Coronary artery (tissue), 2 donors: ENCODE results near the gene ASAP3.

Experiments
- DNase-seq: peaks from one replicate; pipeline ENCODE4 v3.0.0-alpha.2; 2017; ENCODE audit warnings: low spot score
- H3K27ac ChIP-seq, 2 donors: fragments of 200-600 bp; sonication (generic); one replicate each; pipeline ENCODE4 v1.5.1; 2016 to 2019
- H3K4me3 ChIP-seq: fragments of 200-600 bp; sonication (generic); 2 replicates; pipeline ENCODE4 v1.5.1; 2016; ENCODE audit warnings: mild to moderate bottlenecking, moderate library complexity
- TF ChIP-seq, protein P1 (sequence below): fragments of 200-600 bp; sonication (generic); IDR thresholded peaks from one replicate; pipeline ENCODE4 v1.5.1; 2019; ENCODE audit warnings: antibody characterized with exemption

The ASAP3 gene

DNA sequence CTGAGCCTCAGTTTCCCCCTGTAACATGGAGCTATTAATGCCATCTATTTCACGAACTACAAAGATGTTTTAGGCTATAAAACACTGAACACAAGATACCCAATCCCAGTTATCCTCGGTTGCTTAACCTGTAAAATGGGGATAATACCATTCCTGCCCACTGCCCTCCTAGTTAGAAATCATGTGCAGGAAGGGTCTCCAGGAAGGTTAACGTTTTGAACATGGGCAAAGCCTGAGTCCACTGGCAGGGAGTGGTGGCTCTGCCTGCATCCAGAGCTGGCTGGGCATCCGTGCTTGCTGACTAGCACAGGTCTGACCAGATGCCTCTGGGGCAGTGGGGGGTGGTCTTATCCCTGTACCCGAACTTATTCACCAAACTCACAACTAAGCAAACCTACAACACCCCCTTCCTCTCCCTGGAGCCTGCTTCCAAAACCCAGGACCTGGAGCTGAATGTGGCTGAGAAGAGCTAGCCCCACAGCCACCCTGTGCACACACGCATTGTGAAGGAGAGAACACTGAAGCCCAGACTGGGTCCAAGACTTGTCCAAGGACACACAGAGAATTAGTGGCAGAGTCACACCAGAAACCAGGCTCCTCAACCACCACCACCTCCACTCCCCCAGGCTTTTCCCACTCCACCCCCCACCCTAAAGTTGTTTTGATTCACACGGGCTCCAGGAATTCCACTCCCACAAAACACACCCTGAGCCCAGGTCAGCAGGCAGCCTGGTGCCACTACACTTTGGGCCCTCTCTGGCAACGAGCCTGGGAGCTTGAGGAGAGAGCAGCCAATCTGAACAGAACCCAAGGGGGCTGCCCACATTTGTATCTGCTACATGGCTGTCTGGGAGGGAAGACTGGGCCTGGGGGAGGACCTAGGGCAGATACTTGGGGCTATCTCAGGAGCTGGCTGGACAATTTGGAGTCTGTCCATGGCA is 45.4 kb upstream of the ASAP3 start:
- TF ChIP-seq, protein P1, sequence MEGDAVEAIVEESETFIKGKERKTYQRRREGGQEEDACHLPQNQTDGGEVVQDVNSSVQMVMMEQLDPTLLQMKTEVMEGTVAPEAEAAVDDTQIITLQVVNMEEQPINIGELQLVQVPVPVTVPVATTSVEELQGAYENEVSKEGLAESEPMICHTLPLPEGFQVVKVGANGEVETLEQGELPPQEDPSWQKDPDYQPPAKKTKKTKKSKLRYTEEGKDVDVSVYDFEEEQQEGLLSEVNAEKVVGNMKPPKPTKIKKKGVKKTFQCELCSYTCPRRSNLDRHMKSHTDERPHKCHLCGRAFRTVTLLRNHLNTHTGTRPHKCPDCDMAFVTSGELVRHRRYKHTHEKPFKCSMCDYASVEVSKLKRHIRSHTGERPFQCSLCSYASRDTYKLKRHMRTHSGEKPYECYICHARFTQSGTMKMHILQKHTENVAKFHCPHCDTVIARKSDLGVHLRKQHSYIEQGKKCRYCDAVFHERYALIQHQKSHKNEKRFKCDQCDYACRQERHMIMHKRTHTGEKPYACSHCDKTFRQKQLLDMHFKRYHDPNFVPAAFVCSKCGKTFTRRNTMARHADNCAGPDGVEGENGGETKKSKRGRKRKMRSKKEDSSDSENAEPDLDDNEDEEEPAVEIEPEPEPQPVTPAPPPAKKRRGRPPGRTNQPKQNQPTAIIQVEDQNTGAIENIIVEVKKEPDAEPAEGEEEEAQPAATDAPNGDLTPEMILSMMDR: no peak
- no peak overlapping the region for H3K4me3 ChIP-seq
- no peak for DNase-seq
- H3K27ac ChIP-seq: no peak overlapping the region

DNA sequence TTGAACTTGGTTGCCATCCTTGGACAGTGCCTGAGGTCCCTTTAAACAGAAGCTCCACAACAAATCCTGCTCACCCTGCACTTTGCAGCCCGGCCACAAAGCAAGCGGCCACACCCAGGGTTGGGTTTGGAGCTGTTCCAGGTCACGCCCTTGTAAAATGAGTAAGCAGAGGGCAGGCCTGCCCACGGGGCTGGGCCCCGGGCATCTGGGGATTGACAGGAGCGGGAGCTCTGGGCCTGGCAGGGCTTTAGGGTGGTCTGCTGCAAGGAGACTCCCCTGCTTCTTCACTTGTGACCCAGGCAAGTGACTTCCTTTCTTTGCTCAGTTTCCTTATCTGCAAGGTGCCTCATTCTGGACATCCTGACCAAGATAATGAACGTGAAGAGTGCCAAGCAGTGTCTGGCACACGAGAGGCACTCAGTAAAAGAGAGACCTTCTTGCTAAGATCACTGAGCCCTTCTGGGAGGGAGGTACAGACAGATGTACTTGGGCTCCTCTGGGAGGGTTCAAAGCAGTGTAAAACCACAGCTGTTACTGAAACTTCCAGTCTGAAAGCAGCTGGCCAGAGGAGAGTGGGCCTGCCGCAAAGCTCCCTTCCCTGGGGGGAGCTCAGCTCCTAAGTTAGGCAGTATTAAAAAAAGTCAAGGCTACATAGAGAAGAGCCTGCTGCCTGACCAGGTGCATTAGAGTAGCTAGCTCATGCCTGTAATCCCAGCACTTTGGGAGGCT is 44.4 kb upstream of the ASAP3 start:
- no peak overlapping the region for H3K4me3 ChIP-seq

DNA sequence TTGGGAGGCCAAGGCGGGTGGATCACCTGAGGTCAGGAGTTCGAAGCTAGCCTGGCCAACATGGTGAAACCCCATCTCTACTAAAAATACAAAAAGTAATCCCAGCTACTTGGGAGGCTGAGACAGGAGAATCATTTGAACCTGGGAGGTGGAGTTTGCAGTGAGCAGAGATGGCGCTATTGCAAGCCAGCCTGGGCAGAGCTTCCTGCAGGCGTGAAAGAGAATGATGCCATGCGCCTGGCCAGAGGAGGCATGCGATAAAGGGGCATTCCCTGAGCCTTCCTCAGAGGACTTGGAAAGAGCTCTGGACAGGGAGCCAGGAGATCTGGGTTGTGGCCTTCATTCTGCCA is 43.9 kb upstream of the ASAP3 start:
- H3K4me3 ChIP-seq: no peak overlapping the region
- H3K27ac ChIP-seq: no peak overlapping the region
- TF ChIP-seq, protein P1: no peak
- no peak for DNase-seq

More for the DNA sequence above, 44.4 kb upstream of the ASAP3 start:
- H3K27ac ChIP-seq: peak overlapping the region in 1 of 2 donors; percentile 6
- TF ChIP-seq, protein P1: no peak
- DNase-seq: peak; percentile 81

DNA sequence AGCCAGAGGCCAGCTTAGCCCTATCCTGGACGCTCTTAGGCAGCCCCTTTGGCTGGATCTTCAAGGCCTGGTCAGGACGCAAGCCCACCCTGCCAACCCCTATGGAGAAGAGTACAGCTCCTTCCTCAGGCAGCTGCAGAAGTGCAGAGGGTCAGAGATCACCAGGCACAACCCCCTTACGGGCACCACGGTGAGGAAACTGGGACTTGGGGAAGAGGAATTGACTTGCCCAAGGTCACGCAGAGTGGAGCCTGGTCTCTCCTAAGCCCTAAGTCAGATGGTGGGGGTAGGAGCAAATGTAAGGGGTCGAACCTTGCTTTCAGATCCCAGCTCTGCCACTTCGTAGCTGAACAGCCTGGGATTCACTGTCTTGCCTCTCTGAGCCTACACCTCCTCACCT is 43.4 kb upstream of the ASAP3 start:
- TF ChIP-seq, protein P1: no peak
- H3K27ac ChIP-seq: no peak overlapping the region
- no peak overlapping the region for H3K4me3 ChIP-seq
- no peak for DNase-seq

DNA sequence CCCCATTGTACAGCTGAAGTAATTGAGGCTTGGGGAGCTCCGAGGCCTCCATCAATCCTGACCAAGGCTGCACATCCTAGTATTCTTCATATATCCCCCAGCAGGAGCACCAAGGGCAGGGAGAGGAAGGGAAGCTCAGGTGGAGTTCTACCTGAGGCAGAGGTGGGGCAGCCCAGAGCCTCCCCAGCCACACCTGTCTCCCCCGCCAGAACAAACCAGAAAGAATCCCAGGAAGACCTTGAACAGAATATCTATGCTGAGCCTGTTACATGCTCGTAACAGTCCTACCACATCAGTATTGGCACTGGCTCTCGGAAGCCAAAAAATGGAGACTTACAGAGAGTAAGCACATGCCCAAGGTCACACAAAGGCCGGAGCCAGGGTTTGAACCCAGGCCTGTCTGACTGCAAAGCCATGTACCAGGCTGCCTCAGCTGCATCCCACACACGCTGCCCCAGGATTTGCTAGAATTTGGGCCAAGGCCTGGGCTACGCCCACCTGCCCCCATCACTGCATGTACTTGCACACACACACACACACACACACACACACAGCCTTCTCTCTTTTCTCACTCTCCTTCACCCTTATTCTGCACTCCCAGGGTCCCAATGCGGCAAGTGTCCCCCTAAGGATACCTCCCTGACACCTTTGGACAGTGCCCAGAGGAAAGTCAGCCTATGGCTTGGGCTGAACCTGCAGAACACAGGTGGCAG is 42.5 kb upstream of the ASAP3 start:
- DNase-seq: no peak
- Histone ChIP-seq H3K27ac (no peak overlapping the region), H3K4me3 (no peak overlapping the region)
- TF ChIP-seq, protein P1: no peak

DNA sequence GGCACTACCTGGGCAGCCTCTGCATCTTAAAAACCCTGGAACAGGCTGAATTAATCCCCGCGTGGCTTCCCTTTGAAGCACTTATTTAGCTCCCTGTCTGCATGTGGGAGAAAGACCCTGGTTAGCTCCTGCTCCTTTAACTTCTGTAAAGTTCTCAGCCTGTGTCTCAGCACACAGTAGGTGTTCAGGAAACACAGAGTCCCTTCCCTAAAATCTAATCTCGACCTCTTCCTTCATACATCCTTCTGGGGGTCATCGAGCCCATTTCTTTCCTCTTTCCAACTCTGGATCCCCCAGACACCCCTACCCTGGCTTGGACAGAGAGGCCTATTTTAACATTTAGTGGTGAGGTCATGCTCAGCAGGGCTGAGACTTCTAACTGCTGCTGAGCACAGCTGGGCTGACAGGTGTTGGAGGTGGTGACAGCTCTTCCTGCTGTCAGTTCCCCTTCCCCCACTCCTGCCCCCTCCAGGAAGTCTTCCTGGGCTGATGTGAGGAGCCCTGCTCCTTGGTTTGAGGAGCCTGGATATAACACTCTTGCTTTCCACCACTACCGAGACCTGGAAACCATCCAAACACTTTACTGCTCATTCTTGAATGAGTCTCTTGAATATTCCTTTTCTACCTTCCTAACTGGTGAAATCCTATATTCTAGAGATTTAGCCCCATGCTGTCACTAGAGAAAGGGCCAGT is 41.7 kb upstream of the ASAP3 start:
- Histone ChIP-seq H3K4me3 (no peak overlapping the region), H3K27ac (no peak overlapping the region)
- DNase-seq: no peak
- TF ChIP-seq, protein P1: no peak
